GM20000 (cell line): Measurements from ENCODE around the gene PAPPA2.

ENCODE experiments used
- DNase-seq: peaks from one replicate; pipeline ENCODE4 v3.0.0; 2012; ENCODE audit warnings: low spot score
- CTCF ChIP-seq: IDR thresholded peaks from 2 replicates; pipeline ENCODE4 v1.5.1; 2012; ENCODE audit warnings: mild to moderate bottlenecking, control low read depth; ENCODE audit errors: extremely low read depth, missing control alignments

Gene PAPPA2

GRCh38 chr1:176843352-176844297 lies 380.6 kb downstream of the PAPPA2 start:
- no peak for TF ChIP-seq CTCF
- peak; percentile 16 for DNase-seq

DNA sequence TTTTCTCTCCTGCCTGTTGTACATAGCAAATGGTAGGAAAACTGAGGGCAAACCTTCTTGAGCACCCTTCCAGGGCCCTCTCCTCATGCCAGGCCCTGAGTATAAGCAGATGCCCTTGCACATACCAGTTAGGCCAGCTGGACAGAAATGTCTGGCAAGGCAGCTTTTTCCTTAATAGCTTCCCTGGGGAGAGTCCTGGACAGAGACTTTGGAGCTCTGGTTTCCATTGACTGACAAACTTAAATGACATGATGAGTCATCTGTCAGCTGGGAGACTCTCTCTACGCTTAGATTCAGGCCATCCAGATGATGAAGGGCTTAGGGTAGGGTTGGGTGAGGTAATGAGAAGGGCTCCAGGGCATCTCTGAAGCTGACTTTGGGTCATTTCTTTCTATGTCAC lies 384.1 kb downstream of the PAPPA2 start:
- DNase-seq, result no peak
- no peak for TF ChIP-seq CTCF

DNA sequence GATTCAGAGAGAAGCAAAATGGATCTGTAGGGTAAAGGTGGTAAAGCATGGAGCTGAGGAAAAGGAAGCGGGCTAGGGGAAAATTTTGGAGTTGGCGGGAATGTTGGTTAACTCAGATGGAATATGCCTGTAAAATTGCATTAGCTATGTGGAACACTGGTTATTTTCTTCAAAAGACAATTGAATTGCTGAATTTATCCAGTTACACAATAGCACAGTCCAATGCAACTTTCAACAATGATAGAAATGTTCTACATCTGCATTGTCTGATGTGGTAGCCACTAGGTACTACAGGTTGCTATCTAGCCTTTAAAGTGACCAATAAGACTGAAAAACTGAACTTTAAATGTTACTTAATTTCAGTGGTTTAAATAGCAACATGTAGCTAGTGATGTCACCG lies 386.3 kb downstream of the PAPPA2 start:
- no peak for DNase-seq
- no peak for TF ChIP-seq CTCF

- DNase-seq, result no peak
- no peak for TF ChIP-seq CTCF
Measured at GRCh38 chr1:176850871-176851270, 387.9 kb downstream of the PAPPA2 start.

GRCh38 chr1:176852124-176852523 lies 389.1 kb downstream of the PAPPA2 start:
- TF ChIP-seq CTCF, result no peak
- DNase-seq, result no peak

GRCh38 chr1:176853503-176853902 lies 390.5 kb downstream of the PAPPA2 start:
- DNase-seq, result no peak
- TF ChIP-seq CTCF, result no peak

DNA sequence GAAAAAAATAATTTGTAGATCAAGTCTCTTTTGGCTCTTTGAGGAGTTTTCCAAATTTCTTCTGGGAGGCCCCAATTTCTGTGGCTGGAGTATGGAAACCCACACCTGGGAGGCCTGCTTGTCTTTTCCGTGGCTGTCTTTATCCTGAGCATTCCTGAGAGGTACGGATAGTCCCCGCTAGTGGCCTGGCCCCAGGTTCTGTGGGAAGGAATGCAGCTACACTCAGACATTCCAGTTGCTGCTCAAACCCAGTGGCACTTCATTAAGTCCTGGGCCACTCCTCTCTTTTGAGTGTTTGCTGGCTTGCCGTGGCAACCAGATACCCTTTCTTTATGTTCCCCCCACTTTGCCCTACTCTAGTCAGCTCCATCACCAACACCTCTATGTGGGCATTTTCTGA lies 391.1 kb downstream of the PAPPA2 start:
- TF ChIP-seq CTCF, result no peak
- DNase-seq, result no peak
